ENCODE data around the gene UBXN11.
A peak's percentile ranks its signal among the peaks of the same experiment; 100 is the strongest.
"Not testable (repeated sequence)": the region's sequence is repeated elsewhere in the genome, so short reads cannot be mapped to it uniquely, and the experiment has no call there.

Gene UBXN11

GRCh38 chr1:26337206-26337535 lies 30.7 kb upstream of the UBXN11 start:
- no peak overlapping the region for H3K4me3 ChIP-seq (ENCODE audit: control insufficient read depth, low read depth, low read length)
- TF ChIP-seq CTCF (IDR thresholded peaks at IDR 0.05; ENCODE audit: control insufficient read depth, insufficient read depth, low read depth, low read length, missing control alignments), result no peak
- DNase-seq (ENCODE audit: low read depth), result no peak

- H3K4me3 ChIP-seq (ENCODE audit: control insufficient read depth, low read depth, low read length), result peak overlapping the region; percentile 34
- TF ChIP-seq CTCF (IDR thresholded peaks at IDR 0.05; ENCODE audit: control insufficient read depth, insufficient read depth, low read depth, low read length, missing control alignments), result no peak
- no peak for DNase-seq (ENCODE audit: low read depth)
These were observed 30.2 kb upstream of the UBXN11 start for GRCh38 chr1:26336477-26337205.

- peak overlapping the region; percentile 34 for H3K4me3 ChIP-seq (ENCODE audit: control insufficient read depth, low read depth, low read length)
- no peak for TF ChIP-seq CTCF (IDR thresholded peaks at IDR 0.05; ENCODE audit: control insufficient read depth, insufficient read depth, low read depth, low read length, missing control alignments)
- DNase-seq (ENCODE audit: low read depth), result no peak
These were observed 29.5 kb upstream of the UBXN11 start for GRCh38 chr1:26335774-26336476.

GRCh38 chr1:26333312-26333711 lies 26.9 kb upstream of the UBXN11 start:
- not testable (repeated sequence) for DNase-seq (ENCODE audit: low read depth); H3K4me3 ChIP-seq (ENCODE audit: control insufficient read depth, low read depth, low read length)

GRCh38 chr1:26330276-26330675 lies 23.8 kb upstream of the UBXN11 start:
- no peak overlapping the region for H3K4me3 ChIP-seq (ENCODE audit: control insufficient read depth, low read depth, low read length)
- DNase-seq (ENCODE audit: low read depth), result no peak
- no peak for TF ChIP-seq CTCF (IDR thresholded peaks at IDR 0.05; ENCODE audit: control insufficient read depth, insufficient read depth, low read depth, low read length, missing control alignments)

- not testable (repeated sequence) for DNase-seq (ENCODE audit: low read depth); H3K4me3 ChIP-seq (ENCODE audit: control insufficient read depth, low read depth, low read length)
These were observed 22.9 kb upstream of the UBXN11 start for GRCh38 chr1:26329380-26329779.

- DNase-seq (ENCODE audit: low read depth), result no peak
- H3K4me3 ChIP-seq (ENCODE audit: control insufficient read depth, low read depth, low read length), result no peak overlapping the region
- no peak for TF ChIP-seq CTCF (IDR thresholded peaks at IDR 0.05; ENCODE audit: control insufficient read depth, insufficient read depth, low read depth, low read length, missing control alignments)
These were observed 22.2 kb upstream of the UBXN11 start for GRCh38 chr1:26328597-26328996.
